HT-29 (cell line): Measurements from ENCODE around the gene C16orf96. TPM values are rescaled to one million over a fixed set of nuclear protein-coding genes. Genes with fewer than 3 reads are reported as not detected.

Source experiments
- DNase-seq: peaks from one replicate; pipeline ENCODE4 v3.0.0-alpha.2; 2015; ENCODE audit warnings: low spot score
- total RNA-seq: library from RNA; depleted of rRNA; stranded (reverse); fragments of >200 nt; shearing (Covaris generic); gene quantifications from 2 replicates; pipeline ENCODE4 v1.2.3, GENCODE V29; 2014

The C16orf96 gene
- total RNA-seq, 1 experiment from 2014 or later: not detected

DNA sequence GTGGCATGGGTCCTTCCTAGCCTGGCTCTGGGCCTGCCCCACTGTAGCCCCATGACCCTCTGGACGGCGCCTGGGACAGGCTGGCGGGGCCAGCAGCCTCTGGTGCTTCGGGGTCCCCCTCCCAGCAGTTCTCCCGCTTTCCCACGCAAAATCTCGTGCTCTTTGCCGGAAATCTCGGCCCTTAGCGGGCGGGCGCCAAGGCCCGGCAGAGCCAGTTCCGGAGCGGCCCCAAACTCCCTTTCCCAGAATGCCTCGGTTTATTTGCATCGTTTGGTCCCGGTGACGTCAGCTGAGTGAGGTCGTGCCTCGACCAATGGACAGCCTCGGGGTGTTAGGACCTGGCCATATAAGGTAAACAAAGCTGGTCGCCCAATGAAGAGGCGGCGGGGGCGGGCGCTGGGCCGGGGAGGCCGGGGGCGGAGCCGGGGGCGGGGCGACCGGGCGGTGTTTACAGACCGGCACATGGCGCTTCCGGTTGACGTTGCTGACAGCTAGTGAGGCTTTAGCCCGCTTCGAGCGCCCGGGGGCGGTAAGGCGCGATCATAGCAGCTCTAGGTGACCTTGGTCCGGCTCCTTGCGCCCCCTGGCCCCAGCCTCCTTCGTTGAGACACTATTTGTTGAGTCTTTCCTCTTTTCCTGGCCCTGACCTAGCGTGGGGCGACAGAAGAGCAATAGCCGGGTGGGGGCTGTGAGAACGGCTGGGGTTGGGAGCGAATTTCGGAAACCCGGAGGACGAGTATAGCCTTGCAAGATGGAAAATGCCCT, 60.1 kb downstream of the C16orf96 start:
- peak; percentile 99 for DNase-seq

GRCh38 chr16:4617880-4618279, 61.7 kb downstream of the C16orf96 start:
- DNase-seq: no peak

- DNase-seq: no peak
Observed at GRCh38 chr16:4618645-4619418, 62.7 kb downstream of the C16orf96 start.

DNA sequence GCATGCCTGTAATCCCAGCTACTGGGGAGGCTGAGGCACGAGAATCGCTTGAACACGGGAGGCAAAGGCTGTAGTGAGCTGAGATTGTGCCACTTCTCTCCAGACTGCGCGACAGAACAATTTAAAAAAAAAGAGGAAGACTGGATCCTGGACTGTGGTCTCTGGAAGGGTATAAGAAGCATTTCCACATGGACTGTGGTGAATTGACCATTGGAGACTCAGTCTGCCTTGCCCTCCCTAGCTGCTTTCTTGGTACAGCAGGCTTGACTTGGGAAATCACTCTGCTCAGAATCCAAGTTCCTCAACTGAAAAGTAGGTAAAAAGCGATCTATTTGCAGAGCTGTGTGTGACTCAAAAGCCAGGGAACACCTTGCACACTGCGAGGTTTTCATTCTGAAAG, 67.5 kb downstream of the C16orf96 start:
- DNase-seq: no peak

GRCh38 chr16:4624015-4624826, 68.1 kb downstream of the C16orf96 start, which contains the start of gene MGRN1:
TSS of gene MGRN1 (plus strand) at chr16:4624826. CDS start at chr16:4624961, 135 bp downstream.
- peak; percentile 98 for DNase-seq

DNA sequence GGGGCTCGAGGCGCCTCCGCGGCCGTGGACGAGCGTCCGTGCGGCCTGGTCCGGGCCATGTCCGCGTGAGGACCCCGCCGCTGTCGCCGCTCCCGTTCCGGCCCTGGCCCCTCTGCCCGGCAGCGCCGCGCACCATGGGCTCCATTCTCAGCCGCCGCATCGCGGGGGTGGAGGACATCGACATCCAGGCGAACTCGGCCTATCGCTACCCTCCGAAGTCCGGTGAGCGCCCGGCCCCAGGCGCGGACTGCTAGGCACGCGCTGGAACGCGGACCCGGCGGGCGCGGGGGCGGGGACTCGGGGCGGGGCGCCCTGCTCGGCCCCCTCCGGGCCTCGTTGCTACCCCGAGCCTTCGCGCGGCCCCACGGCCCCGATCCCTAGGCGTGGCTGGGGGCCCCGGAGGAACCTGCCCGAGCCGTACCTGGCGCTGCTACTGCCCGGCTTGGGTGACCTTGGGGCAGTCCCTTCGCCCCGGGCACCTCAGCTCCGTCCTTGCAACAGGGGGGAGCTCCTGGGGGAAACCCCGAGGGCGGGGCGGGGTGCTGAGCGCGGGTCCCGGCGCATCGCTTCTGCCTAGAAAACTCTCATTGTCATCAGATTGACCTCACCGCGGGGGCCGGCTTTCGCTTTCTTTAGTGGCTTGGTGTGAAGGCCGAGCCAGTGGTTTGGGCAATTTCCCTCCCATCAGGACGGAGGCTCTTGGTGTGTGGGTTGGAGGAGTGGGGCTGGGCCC, 68.9 kb downstream of the C16orf96 start:
- DNase-seq: peak; percentile 61

DNA sequence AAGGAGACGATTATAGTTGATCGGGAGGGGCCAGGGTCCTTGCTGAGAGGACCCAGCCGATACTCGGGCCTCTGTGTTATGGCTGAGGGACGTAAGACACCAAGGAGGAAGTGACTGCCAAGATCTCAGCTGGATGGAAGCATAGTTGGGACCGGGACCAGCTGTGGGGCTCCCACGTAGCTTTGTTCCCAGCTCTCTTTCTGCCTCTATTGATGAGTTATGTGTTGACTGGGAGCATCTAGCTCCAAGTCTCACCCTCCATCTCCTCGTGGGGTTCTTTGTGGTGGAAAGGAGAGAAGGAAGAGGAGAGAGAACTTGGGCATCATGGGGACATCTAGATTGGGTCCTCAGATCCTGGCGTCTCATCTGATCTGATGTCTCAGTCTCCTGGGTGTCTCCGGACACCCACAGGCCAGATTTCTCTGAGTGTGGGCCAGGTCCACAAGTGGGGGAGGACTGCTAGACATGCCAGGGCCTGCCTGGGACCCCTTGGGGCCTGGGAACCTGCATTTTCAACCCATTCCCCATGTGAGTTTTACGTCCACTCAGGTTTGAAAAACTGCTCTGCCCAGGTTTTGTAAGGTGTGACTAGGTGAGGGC, 69.5 kb downstream of the C16orf96 start:
- DNase-seq: no peak

GRCh38 chr16:4626396-4626795, 70.3 kb downstream of the C16orf96 start:
- no peak for DNase-seq

GRCh38 chr16:4628283-4628682, 72.1 kb downstream of the C16orf96 start:
- DNase-seq: no peak

- no peak for DNase-seq
Observed at GRCh38 chr16:4631444-4631843, 75.3 kb downstream of the C16orf96 start.

DNA sequence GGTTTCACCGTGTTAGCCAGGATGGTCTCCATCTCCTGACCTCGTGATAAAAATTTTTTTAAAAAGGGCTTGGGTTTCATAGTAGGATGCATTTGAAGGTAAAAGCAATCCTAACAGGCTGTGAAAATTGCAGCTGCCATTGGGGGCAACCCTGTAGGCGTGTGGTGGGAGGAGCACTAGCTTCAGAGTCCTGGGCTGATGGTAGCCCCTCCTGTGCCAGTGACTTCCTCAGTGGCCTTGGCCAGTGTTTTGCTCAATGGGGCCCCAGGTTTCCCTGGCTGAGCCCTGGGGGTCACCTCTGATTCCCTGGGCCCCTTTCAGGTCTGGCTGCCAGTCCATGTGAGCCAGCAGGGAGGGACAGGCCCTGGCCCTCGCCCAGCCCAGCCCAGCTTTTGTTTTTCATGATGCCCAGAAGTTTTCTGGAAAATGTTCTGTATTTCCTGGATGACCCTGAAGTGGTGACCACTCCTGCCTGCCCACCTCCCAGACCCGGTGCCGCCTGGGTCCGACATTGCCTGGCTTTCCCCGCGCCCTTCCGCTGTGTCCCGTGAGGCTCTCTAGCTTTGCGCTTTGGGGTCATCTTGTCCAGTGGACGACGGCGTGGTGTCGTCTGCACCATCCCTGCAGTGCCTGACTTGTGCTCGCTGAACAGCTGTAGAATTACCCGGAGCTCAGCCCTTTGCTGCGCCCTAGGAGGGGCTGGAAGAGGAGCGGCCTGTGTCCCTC, 77.9 kb downstream of the C16orf96 start:
- no peak for DNase-seq

GRCh38 chr16:4634768-4635167, 78.6 kb downstream of the C16orf96 start:
- no peak for DNase-seq

- no peak for DNase-seq
Observed at GRCh38 chr16:4636196-4636595, 80.1 kb downstream of the C16orf96 start.

- no peak for DNase-seq
Observed at GRCh38 chr16:4637501-4638166, 81.5 kb downstream of the C16orf96 start.

DNA sequence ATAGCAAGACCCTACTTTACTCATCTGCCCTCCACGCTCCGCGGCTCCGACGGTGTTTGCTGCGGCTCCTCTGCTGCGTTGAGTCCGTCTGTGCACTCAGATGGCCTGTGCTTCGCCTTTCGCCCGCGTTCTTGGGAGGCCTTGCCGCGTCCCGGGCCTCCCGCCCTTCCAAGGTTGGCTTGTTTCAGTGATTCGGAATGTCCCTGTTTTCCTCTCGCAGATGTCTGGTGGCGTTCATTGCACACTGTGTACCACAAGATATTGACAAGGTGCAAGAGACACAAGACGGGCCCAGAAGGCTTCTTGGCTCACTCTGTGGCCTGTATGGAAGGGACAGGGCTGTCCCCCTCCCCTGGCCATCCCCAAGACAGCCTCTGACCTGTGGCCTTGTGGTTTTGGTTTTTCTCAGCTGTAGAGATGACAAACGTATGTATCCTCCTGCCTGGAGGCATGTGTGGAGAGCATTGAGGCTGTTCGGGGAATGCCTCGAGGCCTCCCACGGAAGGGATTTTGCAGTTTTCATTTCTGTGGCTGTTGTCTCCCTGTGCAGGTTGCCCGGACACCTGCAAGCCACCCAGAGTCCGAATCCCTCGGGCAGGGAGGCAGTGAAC, 83.9 kb downstream of the C16orf96 start:
- no peak for DNase-seq

DNA sequence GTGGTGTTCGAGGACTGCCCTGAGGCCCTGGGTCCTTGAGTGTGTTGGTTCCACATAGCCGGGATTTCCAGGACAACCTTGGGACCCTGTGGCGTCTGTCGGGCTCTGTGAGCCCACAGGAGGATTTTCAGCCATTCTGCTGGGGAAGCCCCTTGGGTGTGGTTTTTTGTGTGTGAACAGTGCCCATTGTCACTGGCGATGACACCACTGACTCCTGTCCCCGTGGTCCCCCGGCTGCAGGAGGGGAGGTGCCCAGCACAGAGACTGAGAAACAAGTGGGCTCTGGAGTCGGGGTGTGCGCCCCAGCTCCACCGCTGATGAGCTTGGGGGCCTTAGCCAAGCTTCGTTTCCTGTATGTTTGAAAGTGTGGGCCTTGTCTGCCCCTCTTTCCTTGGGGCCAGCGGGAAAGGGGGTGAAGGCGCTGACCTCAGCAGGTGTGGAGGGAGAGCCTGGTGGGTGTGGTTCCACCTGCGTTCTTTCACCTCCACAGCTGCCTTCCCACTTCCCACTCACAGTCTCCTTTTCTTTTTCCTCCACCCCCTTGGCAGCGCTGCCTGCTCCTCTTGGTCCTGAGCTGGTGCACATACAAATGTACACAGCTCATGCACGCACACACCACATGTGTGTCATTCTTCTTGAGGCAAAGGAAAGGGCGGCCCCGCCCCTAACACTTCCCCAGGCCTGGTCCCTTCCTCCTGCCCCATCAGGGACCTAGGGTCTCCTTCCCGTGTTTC, 84.6 kb downstream of the C16orf96 start:
- no peak for DNase-seq

- DNase-seq: no peak
Observed at GRCh38 chr16:4641306-4641687, 85.2 kb downstream of the C16orf96 start.

DNA sequence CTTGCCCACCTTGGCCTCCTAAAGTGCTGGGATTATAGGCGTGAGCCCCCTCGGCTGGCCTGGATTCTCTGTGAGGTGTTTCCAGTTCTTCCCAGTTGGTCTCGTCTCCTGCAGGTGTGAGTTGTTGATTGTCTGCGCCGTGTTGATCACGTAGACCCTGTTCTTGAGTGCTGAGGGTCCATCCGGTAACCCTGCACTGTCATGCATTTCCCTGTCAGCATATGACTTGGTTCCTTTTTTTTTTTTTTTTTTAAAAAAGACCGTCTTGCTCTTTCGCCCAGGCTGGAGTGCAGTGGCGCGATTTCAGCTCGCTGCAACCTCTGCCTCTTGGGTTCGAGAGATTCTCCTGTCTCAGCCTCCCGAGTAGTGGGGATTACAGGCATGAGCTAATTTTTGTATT, 85.8 kb downstream of the C16orf96 start:
- no peak for DNase-seq
